Activated CD4-positive, alpha-beta T cell treated with anti-CD3 and anti-CD28 coated beads for 24 hours (primary cell): ENCODE measurements around the gene B4GALNT2.
"Not testable (repeated sequence)": the region's sequence is repeated elsewhere in the genome, so short reads cannot be mapped to it uniquely, and the experiment has no call there.

Source experiments
- DNase-seq, 2 donors: peaks; one replicate each; pipeline ENCODE4 v3.0.0-alpha.2; 2020; ENCODE audit warnings: low read depth in 2 of 2

B4GALNT2 gene

GRCh38 chr17:49180998-49181635 is 48.5 kb downstream of the B4GALNT2 start:
- DNase-seq, result no peak

- no peak for DNase-seq
Measured at GRCh38 chr17:49183341-49183740, 50.8 kb downstream of the B4GALNT2 start.

GRCh38 chr17:49183801-49184200 is 51.2 kb downstream of the B4GALNT2 start:
- no peak for DNase-seq

GRCh38 chr17:49184522-49184921 is 52.0 kb downstream of the B4GALNT2 start:
- not testable (repeated sequence) for DNase-seq

- DNase-seq, result not testable (repeated sequence)
Measured at GRCh38 chr17:49185381-49185780, 52.8 kb downstream of the B4GALNT2 start.

GRCh38 chr17:49187301-49187700 is 54.7 kb downstream of the B4GALNT2 start:
- no peak for DNase-seq

GRCh38 chr17:49190932-49191331 is 58.4 kb downstream of the B4GALNT2 start:
- no peak for DNase-seq

- no peak for DNase-seq
Measured at GRCh38 chr17:49191409-49191916, 58.9 kb downstream of the B4GALNT2 start.

- DNase-seq, result peak; percentile 90 to 92
Measured at GRCh38 chr17:49191917-49192741, 59.6 kb downstream of the B4GALNT2 start.

- no peak for DNase-seq
Measured at GRCh38 chr17:49193513-49194296, 61.1 kb downstream of the B4GALNT2 start.

GRCh38 chr17:49194297-49194607 is 61.7 kb downstream of the B4GALNT2 start:
- DNase-seq, result no peak

GRCh38 chr17:49195751-49196150 is 63.2 kb downstream of the B4GALNT2 start:
- DNase-seq, result no peak

GRCh38 chr17:49196520-49196919 is 64.0 kb downstream of the B4GALNT2 start:
- DNase-seq, result no peak

- no peak for DNase-seq
Measured at GRCh38 chr17:49197346-49197998, 64.9 kb downstream of the B4GALNT2 start.

- DNase-seq, result no peak
Measured at GRCh38 chr17:49198211-49198610, 65.6 kb downstream of the B4GALNT2 start.

- no peak for DNase-seq
Measured at GRCh38 chr17:49200423-49201083, 68.0 kb downstream of the B4GALNT2 start.

- DNase-seq, result no peak
Measured at GRCh38 chr17:49201481-49201927, 68.9 kb downstream of the B4GALNT2 start.

- DNase-seq, result no peak
Measured at GRCh38 chr17:49203796-49204195, 71.2 kb downstream of the B4GALNT2 start.

- DNase-seq, result no peak
Measured at GRCh38 chr17:49204516-49204915, 71.9 kb downstream of the B4GALNT2 start.

- DNase-seq, result no peak
Measured at GRCh38 chr17:49209061-49209571, 76.5 kb downstream of the B4GALNT2 start.
